Panc1 (cell line): ENCODE data around the gene FBXO27. TPM values are rescaled to one million over a fixed set of nuclear protein-coding genes. Genes with fewer than 3 reads are reported as not detected.

Source experiments
- ATAC-seq: fragments of 200-7000 bp; cut with Tn5 transposase; 2 replicates; pipeline ENCODE4 v1.9.1; 2020; ENCODE audit warnings: mild to moderate bottlenecking, moderate library complexity
- BruUV-seq: library from RNA; stranded (reverse); fragments of 400-500 nt; replicated peaks from 2 replicates; lab custom pipeline; 2021; lab: Mats Ljungman, UMichigan
- CTCF ChIA-PET: fragments of 300-600 bp; sonication (Branson Sonifier 250); formaldehyde crosslinking; loops from one replicate; lab custom pipeline; 2022; ENCODE audit warnings: antibody characterized with exemption; lab: Charles Lee
- POLR2A ChIA-PET: fragments of 300-600 bp; sonication (Branson Sonifier 250); formaldehyde crosslinking; loops from one replicate; lab custom pipeline; 2022; ENCODE audit warnings: antibody characterized with exemption; lab: Charles Lee
- DNase-seq: peaks from one replicate; pipeline ENCODE4 v3.0.0-alpha.2; 2010; ENCODE audit warnings: low read depth, low spot score
- H3K27ac ChIP-seq: 2 replicates; pipeline ENCODE4 v1.5.1; 2011; ENCODE audit warnings: mild to moderate bottlenecking, low read length, inconsistent platforms
- H3K27me3 ChIP-seq: fragments of 200-500 bp; sonication (Bioruptor generic); 2 replicates; pipeline ENCODE4 v1.6.0; 2014; ENCODE audit warnings: low read length, inconsistent platforms; ENCODE audit not compliant: control insufficient read depth, insufficient read depth
- H3K36me3 ChIP-seq: fragments of 200-500 bp; sonication (Bioruptor generic); 2 replicates; pipeline ENCODE4 v1.5.1; 2014; ENCODE audit warnings: inconsistent platforms, mild to moderate bottlenecking, low read length, moderate library complexity; ENCODE audit not compliant: control insufficient read depth, insufficient read depth
- H3K4me1 ChIP-seq: 2 replicates; pipeline ENCODE4 v1.5.1; 2011; ENCODE audit warnings: inconsistent platforms, mild to moderate bottlenecking, low read length, moderate library complexity; ENCODE audit not compliant: control insufficient read depth, insufficient read depth
- H3K4me3 ChIP-seq, 2 experiments: 2 replicates each; pipeline ENCODE4 v1.5.1; 2011 to 2012; ENCODE audit warnings: low read depth in 2 of 2, low read length in 2 of 2, mild to moderate bottlenecking in 2 of 2, inconsistent platforms in 1 of 2, moderate library complexity in 1 of 2
- H3K9me3 ChIP-seq: fragments of 200-500 bp; sonication (Bioruptor generic); 2 replicates; pipeline ENCODE4 v1.5.1; 2014; ENCODE audit warnings: low read depth, mild to moderate bottlenecking, inconsistent platforms, low read length, moderate library complexity; ENCODE audit not compliant: control insufficient read depth, insufficient read depth
- POLR2AphosphoS5 ChIP-seq: IDR thresholded peaks from 2 replicates; pipeline ENCODE4 v1.6.1; 2012; ENCODE audit warnings: mild to moderate bottlenecking, low read depth, low read length, moderate library complexity
- SIN3A ChIP-seq: IDR thresholded peaks from 2 replicates; pipeline ENCODE4 v1.6.1; 2012; ENCODE audit warnings: low read depth, mild to moderate bottlenecking, low read length, moderate library complexity, borderline replicate concordance; ENCODE audit not compliant: insufficient read depth
- TCF7L2 ChIP-seq: IDR thresholded peaks from 2 replicates; pipeline ENCODE4 v1.6.1; 2011; ENCODE audit warnings: mild to moderate bottlenecking, low read depth, low read length, inconsistent platforms
- in situ Hi-C: cut with HindIII; loops from 2 replicates; pipeline ENCODE4 v1.10.0; 2016; ENCODE audit warnings: low sequenced_read_pairs, low pct_unique_long_range_greater_than_20kb
- intact Hi-C: fragments of 100-400 bp; cut with micrococcal nuclease; formaldehyde crosslinking; loops from one replicate; pipeline ENCODE4 v1.10.0; 2022; ENCODE audit not compliant: unreplicated experiment
- total RNA-seq: library from RNA; stranded (reverse); gene quantifications from one replicate; pipeline ENCODE4 v1.2.1, GENCODE V29; 2021; ENCODE audit not compliant: unreplicated experiment
- TF ChIP-seq, protein P1 (sequence below): fragments of 450-650 bp; IDR thresholded peaks from 2 replicates; pipeline ENCODE4 v1.5.1; 2017; ENCODE audit warnings: mild to moderate bottlenecking
- TF ChIP-seq, protein P2 (sequence below), 2 experiments: IDR thresholded peaks; 2 replicates each; pipeline ENCODE4 v1.6.1; 2011 to 2012; ENCODE audit warnings: low read depth in 2 of 2, control low read depth in 1 of 2, low read length in 1 of 2, mild to moderate bottlenecking in 1 of 2, moderate library complexity in 1 of 2; ENCODE audit not compliant: insufficient read depth in 1 of 2

Gene FBXO27
- total RNA-seq, 1 experiment from 2014 or later, result 443 TPM

DNA sequence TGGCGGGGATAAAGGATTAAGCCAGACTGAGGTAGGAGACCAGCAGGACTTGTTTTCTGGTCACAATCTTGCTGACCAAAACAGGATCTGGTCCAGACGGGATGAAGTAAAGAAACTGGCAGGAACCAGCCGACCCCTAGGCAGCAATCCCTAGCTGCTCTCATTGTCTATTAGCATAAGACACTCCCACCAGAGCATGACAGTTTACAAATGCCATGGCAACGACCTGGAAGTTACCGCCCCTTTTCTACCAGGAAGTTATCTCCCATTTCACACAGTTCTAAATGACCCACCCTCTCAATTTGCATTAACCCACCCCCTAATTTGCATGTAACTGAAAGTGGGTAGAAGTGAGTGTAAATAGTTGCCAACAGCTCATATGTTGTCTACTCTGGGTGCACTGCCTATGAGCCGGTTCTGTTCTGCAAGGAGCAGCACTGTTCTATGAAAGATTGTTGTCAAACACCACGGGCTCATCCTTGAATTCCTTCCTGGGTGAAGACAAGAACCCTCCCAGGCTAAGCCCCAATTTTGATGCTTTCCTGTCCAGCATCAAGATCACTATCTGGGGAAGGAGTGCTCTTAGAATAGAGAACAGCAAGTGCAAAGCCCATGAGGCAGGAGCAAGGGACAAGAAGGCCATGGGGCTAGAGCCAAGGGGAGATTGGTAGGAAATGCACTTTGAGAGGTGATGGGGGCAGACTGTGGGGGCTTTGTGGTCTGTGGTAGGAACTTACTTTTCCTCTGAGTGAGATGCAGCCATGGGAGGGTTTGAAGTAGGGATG, 13.9 kb upstream of the FBXO27 start:
- intact Hi-C loops (no loop called here), in situ Hi-C loops (no loop called here)
- no peaks in the 10 kb centered on the region for H3K9me3 ChIP-seq
- no peak for DNase-seq
- CTCF ChIA-PET, result interaction anchor here (0.6 to 0.8 kb wide), 4 partner anchors 69 to 762 kb away, joined by 3 read pairs; partner anchors contain the start of gene FBXO17
- no TSS peak for BruUV-seq
- TF ChIP-seq, protein P1, sequence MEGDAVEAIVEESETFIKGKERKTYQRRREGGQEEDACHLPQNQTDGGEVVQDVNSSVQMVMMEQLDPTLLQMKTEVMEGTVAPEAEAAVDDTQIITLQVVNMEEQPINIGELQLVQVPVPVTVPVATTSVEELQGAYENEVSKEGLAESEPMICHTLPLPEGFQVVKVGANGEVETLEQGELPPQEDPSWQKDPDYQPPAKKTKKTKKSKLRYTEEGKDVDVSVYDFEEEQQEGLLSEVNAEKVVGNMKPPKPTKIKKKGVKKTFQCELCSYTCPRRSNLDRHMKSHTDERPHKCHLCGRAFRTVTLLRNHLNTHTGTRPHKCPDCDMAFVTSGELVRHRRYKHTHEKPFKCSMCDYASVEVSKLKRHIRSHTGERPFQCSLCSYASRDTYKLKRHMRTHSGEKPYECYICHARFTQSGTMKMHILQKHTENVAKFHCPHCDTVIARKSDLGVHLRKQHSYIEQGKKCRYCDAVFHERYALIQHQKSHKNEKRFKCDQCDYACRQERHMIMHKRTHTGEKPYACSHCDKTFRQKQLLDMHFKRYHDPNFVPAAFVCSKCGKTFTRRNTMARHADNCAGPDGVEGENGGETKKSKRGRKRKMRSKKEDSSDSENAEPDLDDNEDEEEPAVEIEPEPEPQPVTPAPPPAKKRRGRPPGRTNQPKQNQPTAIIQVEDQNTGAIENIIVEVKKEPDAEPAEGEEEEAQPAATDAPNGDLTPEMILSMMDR, result no peak
- no peak for TF ChIP-seq TCF7L2
- TF ChIP-seq, protein P2, sequence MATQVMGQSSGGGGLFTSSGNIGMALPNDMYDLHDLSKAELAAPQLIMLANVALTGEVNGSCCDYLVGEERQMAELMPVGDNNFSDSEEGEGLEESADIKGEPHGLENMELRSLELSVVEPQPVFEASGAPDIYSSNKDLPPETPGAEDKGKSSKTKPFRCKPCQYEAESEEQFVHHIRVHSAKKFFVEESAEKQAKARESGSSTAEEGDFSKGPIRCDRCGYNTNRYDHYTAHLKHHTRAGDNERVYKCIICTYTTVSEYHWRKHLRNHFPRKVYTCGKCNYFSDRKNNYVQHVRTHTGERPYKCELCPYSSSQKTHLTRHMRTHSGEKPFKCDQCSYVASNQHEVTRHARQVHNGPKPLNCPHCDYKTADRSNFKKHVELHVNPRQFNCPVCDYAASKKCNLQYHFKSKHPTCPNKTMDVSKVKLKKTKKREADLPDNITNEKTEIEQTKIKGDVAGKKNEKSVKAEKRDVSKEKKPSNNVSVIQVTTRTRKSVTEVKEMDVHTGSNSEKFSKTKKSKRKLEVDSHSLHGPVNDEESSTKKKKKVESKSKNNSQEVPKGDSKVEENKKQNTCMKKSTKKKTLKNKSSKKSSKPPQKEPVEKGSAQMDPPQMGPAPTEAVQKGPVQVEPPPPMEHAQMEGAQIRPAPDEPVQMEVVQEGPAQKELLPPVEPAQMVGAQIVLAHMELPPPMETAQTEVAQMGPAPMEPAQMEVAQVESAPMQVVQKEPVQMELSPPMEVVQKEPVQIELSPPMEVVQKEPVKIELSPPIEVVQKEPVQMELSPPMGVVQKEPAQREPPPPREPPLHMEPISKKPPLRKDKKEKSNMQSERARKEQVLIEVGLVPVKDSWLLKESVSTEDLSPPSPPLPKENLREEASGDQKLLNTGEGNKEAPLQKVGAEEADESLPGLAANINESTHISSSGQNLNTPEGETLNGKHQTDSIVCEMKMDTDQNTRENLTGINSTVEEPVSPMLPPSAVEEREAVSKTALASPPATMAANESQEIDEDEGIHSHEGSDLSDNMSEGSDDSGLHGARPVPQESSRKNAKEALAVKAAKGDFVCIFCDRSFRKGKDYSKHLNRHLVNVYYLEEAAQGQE (IDR thresholded peaks at IDR 0.05; ENCODE audit: insufficient read depth in 1 of 2, low read depth in 2 of 2, low read length in 1 of 2), result no peak
- TF ChIP-seq POLR2AphosphoS5, result no peak
- TF ChIP-seq SIN3A, result no peak
- no peak overlapping the region for H3K27ac ChIP-seq
- H3K4me1 ChIP-seq, result peaks cover 7% of the 10 kb centered on the region; the same call in 1 of the 2 replicates
- ATAC-seq, result peak; percentile 80
- no peaks in the 10 kb centered on the region for H3K27me3 ChIP-seq
- no peaks in the 10 kb centered on the region for H3K36me3 ChIP-seq
- no peak overlapping the region for H3K4me3 ChIP-seq
- POLR2A ChIA-PET, result interaction anchor here (0.6 to 0.7 kb wide), 5 partner anchors 21 to 246 kb away, joined by 3 to 12 read pairs (median 4); no protein-coding TSS in a partner anchor

DNA sequence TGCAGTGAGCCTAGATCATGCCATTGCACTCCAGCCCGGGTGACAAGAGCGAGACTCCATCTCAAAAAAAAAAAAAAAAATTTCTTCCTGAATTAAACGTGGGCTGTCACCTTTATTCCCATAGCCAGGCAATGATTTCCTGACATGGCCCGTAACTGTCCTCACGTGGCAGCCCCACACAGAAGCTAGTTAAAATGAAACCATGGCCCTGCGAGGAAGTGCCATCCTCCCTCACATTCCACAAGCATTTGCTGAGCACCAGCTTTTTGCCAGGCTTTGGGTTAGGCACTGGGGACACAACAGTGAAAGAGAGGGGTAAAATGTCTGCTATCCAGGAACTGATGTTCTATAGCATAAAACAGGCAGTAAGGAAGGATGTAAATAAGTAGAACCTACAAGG, 13.2 kb upstream of the FBXO27 start:
- Histone ChIP-seq H3K4me3 (no peak overlapping the region), H3K9me3 (no peaks in the 10 kb centered on the region), H3K27ac (no peak overlapping the region), H3K4me1 (peaks cover 7% of the 10 kb centered on the region; the same call in 1 of the 2 replicates), H3K27me3 (no peaks in the 10 kb centered on the region), H3K36me3 (no peaks in the 10 kb centered on the region)
- CTCF ChIA-PET, result interaction anchor here (0.6 to 0.8 kb wide), 3 partner anchors 70 to 762 kb away, joined by 3 read pairs; partner anchors contain the start of gene FBXO17
- in situ Hi-C loops (no loop called here), intact Hi-C loops (no loop called here)
- ATAC-seq (no peak; the same call in 1 of the 2 replicates), DNase-seq (no peak)
- no peak for TF ChIP-seq SIN3A
- TF ChIP-seq TCF7L2, result no peak
- POLR2A ChIA-PET, result interaction anchor here (0.7 kb wide), 2 partner anchors 67 to 160 kb away, joined by 3 to 6 read pairs; no protein-coding TSS in a partner anchor
- BruUV-seq, result no TSS peak
